ENCODE data around the gene SFTPB.

Gene SFTPB

GRCh38 chr2:85611705-85612587, 56.1 kb downstream of the SFTPB start, which contains the start of gene C2orf68:
Gene C2orf68 (minus strand): TSS chr2:85612066. CDS start chr2:85611984, 82 bp downstream.
- peak; percentile 86 for DNase-seq (ENCODE audit: low spot score)

- DNase-seq (ENCODE audit: low spot score), result no peak
Observed at GRCh38 chr2:85611217-85611704, 56.7 kb downstream of the SFTPB start.
